ENCODE measurements around the gene GPI.

- no peak for TF ChIP-seq GATA2 (IDR thresholded peaks at IDR 0.05; ENCODE audit: low read depth, low read length)
- TF ChIP-seq GATA3 (IDR thresholded peaks at IDR 0.05; ENCODE audit: low read depth, low read length) = no peak
Measured at GRCh38 chr19:34320277-34320676, 44.7 kb upstream of the GPI start.
